ENCODE measurements around the gene PGGHG. TPM values are rescaled to one million over a fixed set of nuclear protein-coding genes. Genes with fewer than 3 reads are reported as not detected.
"Not testable (repeated sequence)": the region's sequence is repeated elsewhere in the genome, so short reads cannot be mapped to it uniquely, and the experiment has no call there.

Gene PGGHG
- total RNA-seq, 1 donor from 2014 or later: 14.4 TPM

DNA sequence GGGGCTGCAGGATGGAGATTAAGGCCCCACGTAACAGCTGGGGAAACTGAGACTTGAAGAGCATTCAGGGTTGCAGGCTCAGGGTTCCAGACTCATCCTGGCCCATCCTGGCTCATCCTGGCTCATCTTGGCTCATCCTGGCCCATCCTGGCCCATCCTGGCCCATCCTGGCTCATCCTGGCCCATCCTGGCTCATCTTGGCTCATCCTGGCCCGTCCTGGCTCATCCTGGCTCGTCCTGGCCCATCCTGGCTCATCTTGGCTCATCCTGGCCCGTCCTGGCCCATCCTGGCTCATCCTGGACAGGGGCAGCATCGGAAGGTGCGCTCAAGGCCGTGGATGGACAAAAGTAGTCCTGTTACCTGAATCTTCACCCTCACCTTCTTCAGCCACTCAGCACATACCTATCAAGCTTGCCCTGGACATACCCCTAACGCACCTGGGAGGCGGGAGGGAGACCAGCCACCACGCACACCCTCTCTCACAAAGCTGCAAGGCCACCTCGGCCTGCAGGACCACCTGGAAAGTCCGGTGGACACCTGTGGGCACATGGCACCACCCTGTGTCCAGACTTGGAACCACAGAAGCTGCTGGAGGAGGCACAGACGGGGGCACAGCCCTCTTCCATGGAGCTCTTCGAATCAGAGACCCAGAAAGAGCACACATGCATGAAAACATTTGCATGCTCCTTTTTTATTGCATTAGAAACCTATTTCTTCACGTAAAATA lies 31.0 kb upstream of the PGGHG start:
- TF ChIP-seq, protein P1, sequence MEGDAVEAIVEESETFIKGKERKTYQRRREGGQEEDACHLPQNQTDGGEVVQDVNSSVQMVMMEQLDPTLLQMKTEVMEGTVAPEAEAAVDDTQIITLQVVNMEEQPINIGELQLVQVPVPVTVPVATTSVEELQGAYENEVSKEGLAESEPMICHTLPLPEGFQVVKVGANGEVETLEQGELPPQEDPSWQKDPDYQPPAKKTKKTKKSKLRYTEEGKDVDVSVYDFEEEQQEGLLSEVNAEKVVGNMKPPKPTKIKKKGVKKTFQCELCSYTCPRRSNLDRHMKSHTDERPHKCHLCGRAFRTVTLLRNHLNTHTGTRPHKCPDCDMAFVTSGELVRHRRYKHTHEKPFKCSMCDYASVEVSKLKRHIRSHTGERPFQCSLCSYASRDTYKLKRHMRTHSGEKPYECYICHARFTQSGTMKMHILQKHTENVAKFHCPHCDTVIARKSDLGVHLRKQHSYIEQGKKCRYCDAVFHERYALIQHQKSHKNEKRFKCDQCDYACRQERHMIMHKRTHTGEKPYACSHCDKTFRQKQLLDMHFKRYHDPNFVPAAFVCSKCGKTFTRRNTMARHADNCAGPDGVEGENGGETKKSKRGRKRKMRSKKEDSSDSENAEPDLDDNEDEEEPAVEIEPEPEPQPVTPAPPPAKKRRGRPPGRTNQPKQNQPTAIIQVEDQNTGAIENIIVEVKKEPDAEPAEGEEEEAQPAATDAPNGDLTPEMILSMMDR (IDR thresholded peaks at IDR 0.05; ENCODE audit: partially characterized antibody, unreplicated experiment): no peak
- H3K4me1 Mint-ChIP-seq (ENCODE audit: low read depth, unreplicated experiment): peaks cover 10% of the 10 kb centered on the region
- H3K36me3 Mint-ChIP-seq (ENCODE audit: unreplicated experiment): peaks cover 9% of the 10 kb centered on the region
- H3K27ac Mint-ChIP-seq (ENCODE audit: unreplicated experiment): no peak overlapping the region
- H3K4me3 Mint-ChIP-seq (ENCODE audit: unreplicated experiment): no peak overlapping the region
- DNase-seq: no peak
- H3K27me3 Mint-ChIP-seq (ENCODE audit: unreplicated experiment): peaks cover 3% of the 10 kb centered on the region
- H3K9me3 Mint-ChIP-seq (ENCODE audit: unreplicated experiment): peaks cover 7% of the 10 kb centered on the region

DNA sequence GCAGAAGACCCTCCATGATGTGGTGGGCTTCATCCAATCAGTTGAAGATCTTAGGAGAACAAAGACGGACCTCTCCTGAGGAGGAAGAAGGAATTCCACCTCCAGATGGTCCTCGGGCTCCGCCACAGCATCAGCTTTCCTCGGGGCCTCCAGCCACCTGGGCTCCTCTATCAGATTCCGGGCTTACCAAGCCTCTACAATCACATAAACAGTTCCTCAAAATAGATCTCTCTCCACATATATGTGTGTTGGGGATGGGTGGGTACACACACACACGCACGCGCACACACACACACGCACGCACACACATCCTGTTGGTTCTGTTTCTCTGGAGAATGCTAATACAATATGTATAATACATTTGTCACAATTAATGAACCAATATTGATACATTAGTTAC lies 29.5 kb upstream of the PGGHG start:
- no peak for DNase-seq
- H3K27ac Mint-ChIP-seq (ENCODE audit: unreplicated experiment): no peak overlapping the region
- TF ChIP-seq, protein P1 (IDR thresholded peaks at IDR 0.05; ENCODE audit: partially characterized antibody, unreplicated experiment): no peak
- peaks cover 7% of the 10 kb centered on the region for H3K9me3 Mint-ChIP-seq (ENCODE audit: unreplicated experiment)
- H3K27me3 Mint-ChIP-seq (ENCODE audit: unreplicated experiment): peaks cover 3% of the 10 kb centered on the region
- peaks cover 9% of the 10 kb centered on the region for H3K36me3 Mint-ChIP-seq (ENCODE audit: unreplicated experiment)
- H3K4me3 Mint-ChIP-seq (ENCODE audit: unreplicated experiment): no peak overlapping the region
- H3K4me1 Mint-ChIP-seq (ENCODE audit: low read depth, unreplicated experiment): no peaks in the 10 kb centered on the region

DNA sequence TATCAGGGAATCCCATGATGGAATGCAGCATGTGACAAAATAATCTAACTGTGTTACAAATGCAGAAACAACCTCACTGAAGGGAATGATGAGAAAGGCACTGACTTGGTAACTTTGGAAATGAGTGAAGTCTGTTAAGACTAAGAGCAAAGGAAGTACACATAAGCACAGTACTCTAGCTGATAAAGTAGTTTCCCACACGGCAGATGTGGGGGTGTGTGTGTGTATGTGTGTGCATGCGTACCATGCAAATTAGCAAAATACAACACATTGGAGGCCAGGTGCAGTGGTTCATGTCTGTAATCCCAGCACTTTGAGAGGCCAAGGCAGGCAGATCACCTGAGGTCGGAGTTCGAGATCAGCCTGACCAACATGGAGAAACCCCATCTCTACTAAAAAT lies 27.3 kb upstream of the PGGHG start:
- Mint-ChIP-seq H3K27ac (ENCODE audit: unreplicated experiment) (no peak overlapping the region), H3K9me3 (ENCODE audit: unreplicated experiment) (peaks cover 7% of the 10 kb centered on the region), H3K36me3 (ENCODE audit: unreplicated experiment) (peaks cover 13% of the 10 kb centered on the region), H3K4me1 (ENCODE audit: low read depth, unreplicated experiment) (no peaks in the 10 kb centered on the region), H3K27me3 (ENCODE audit: unreplicated experiment) (peaks cover 2% of the 10 kb centered on the region), H3K4me3 (ENCODE audit: unreplicated experiment) (no peak overlapping the region)
- TF ChIP-seq, protein P1 (IDR thresholded peaks at IDR 0.05; ENCODE audit: partially characterized antibody, unreplicated experiment): no peak
- no peak for DNase-seq

DNA sequence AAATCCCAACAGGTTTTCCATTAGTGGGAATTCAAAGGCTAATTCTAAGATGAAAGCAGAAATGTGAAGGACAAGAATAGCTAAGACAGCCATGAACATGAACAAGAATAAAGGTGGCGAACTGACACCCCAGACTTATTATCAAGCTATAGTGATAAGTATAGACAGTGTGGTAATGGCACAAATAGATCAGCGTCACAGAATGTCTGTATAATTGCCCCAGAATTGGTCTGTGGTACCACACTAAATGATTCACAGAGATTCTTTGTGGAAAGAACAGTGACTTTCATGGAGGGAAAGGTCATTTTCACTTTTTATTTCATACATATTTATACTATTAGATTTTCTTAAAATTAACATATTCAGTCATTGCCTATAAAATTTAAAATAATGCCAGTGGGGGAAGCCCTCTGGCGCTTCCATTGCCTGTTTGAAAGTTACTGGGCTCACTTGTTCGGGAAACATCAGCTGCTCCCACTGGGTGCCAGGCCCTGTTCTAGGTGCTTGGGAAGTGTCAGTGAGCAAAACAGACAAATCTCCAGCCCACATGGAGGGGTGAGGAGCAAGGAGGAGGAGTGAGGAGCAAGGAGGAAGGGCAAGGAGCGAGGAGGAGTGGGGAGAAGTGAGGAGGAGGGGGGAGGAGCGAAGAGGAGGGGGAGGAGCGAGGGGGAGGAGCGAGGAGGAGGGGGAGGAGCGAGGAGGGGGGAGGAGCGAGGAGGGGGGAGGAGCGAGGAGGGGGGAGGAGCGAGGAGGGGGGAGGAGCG lies 22.1 kb upstream of the PGGHG start:
- no peaks in the 10 kb centered on the region for H3K4me1 Mint-ChIP-seq (ENCODE audit: low read depth, unreplicated experiment)
- H3K9me3 Mint-ChIP-seq (ENCODE audit: unreplicated experiment): peaks cover 14% of the 10 kb centered on the region
- H3K27me3 Mint-ChIP-seq (ENCODE audit: unreplicated experiment): peaks cover 2% of the 10 kb centered on the region
- H3K27ac Mint-ChIP-seq (ENCODE audit: unreplicated experiment): no peak overlapping the region
- no peak for DNase-seq
- TF ChIP-seq, protein P1 (IDR thresholded peaks at IDR 0.05; ENCODE audit: partially characterized antibody, unreplicated experiment): no peak
- H3K36me3 Mint-ChIP-seq (ENCODE audit: unreplicated experiment): peaks cover 13% of the 10 kb centered on the region
- H3K4me3 Mint-ChIP-seq (ENCODE audit: unreplicated experiment): no peak overlapping the region

DNA sequence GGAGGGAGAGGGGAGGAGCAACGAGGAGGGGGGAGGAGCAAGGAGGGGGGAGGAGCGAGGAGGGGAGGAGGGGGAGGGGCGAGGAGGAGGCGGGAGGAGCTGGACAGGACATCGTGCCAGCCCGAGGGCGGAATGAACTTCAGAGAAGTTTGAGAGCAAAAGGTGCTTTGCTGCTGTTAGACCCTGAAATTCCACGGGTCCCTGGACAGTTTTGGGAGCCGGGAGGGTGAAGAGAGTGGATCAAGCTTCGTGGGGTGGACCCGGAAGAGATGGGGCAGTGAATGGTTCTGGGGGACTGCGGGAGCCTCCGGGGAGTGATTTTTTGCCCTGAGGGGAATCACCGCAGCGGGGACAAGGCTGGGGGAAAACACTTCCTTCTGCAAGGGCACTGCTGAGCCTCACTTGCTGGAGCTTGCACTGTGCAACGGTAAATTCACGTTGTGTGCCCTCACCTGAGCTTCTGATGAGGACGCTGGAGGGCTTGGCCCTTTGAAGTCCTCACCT lies 21.4 kb upstream of the PGGHG start:
- peaks cover 8% of the 10 kb centered on the region for H3K36me3 Mint-ChIP-seq (ENCODE audit: unreplicated experiment)
- H3K27ac Mint-ChIP-seq (ENCODE audit: unreplicated experiment): no peak overlapping the region
- TF ChIP-seq, protein P1 (IDR thresholded peaks at IDR 0.05; ENCODE audit: partially characterized antibody, unreplicated experiment): no peak
- no peak overlapping the region for H3K4me3 Mint-ChIP-seq (ENCODE audit: unreplicated experiment)
- peaks cover 2% of the 10 kb centered on the region for H3K27me3 Mint-ChIP-seq (ENCODE audit: unreplicated experiment)
- no peak for DNase-seq
- H3K9me3 Mint-ChIP-seq (ENCODE audit: unreplicated experiment): peaks cover 12% of the 10 kb centered on the region
- H3K4me1 Mint-ChIP-seq (ENCODE audit: low read depth, unreplicated experiment): no peaks in the 10 kb centered on the region

DNA sequence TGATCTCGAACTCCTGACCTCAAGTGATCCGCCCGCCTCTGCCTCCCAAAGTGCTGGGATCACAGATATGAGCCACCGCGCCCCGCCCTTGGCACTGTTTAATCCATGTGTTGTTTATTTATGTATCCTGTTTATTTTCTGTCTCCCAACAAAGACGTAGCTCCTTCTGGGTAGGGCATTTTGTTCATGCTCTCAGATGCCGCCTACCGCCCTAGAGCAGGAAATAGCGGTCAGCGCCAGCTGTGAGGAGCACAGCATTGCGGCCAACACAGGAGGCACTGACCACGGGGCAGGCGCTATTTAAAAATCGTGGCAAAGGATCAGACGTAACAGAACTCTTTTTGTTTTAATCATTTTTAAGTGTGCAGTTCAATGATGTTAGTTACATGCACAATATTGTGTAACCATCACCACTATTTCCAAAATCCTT lies 20.2 kb upstream of the PGGHG start:
- not testable (repeated sequence) for DNase-seq; H3K4me3 Mint-ChIP-seq (ENCODE audit: unreplicated experiment); H3K27ac Mint-ChIP-seq (ENCODE audit: unreplicated experiment); H3K27me3 Mint-ChIP-seq (ENCODE audit: unreplicated experiment); H3K36me3 Mint-ChIP-seq (ENCODE audit: unreplicated experiment); H3K4me1 Mint-ChIP-seq (ENCODE audit: low read depth, unreplicated experiment)
- H3K9me3 Mint-ChIP-seq (ENCODE audit: unreplicated experiment): peaks cover 14% of the 10 kb centered on the region
